Measurements from ENCODE around the gene CHN2. TPM values are rescaled to one million over a fixed set of nuclear protein-coding genes. Genes with fewer than 3 reads are reported as not detected.
A peak's percentile ranks its signal among the peaks of the same experiment; 100 is the strongest.

The CHN2 gene
- total RNA-seq, 5 donors from 2014 or later (not counting 1 experiment from before 2014, with no cell fraction given): 4.5 to 9.0 (median 6.6) TPM

DNA sequence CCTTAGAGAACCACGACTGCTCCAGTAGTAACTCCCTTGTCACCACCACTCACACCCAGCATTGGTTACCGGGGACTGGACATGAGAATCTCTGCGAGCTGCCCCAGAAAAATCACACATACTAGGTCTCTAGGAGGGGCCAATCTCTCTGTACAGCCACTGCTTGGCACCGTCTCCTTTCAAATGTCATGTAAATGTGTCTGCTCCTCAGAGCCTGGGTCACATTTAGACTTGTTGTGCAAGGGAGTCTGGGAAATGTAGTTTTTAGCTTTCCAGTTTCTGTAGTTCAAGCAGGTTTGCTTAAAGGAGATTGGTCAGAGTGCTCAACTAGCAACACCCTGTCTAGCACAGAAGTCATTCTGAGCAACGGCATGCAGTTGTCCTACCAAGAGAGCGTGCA, 60.0 kb downstream of the CHN2 start:
- H3K27ac ChIP-seq (ENCODE audit: low read length): no peak overlapping the region
- POLR2A ChIA-PET: no interaction called here
- WGBS (ENCODE audit: insufficient coverage): 94% methylated on average over 5 of the region's 6 CpGs
- Mint-ChIP-seq H3K27me3 (no peaks in the 10 kb centered on the region), H3K9me3 (no peaks in the 10 kb centered on the region), H3K4me1 (peaks cover 0 to 5% (median 4%) of the 10 kb centered on the region in 3 donors), H3K36me3 (no peaks in the 10 kb centered on the region), H3K4me3 (no peak overlapping the region), H3K27ac (no peak overlapping the region)
- CTCF ChIA-PET: interaction anchor here (0.5 to 0.7 kb wide), 3 partner anchors 58 to 451 kb away, joined by 3 to 4 read pairs (median 4); no protein-coding TSS in a partner anchor
- H3K4me1 ChIP-seq (ENCODE audit: control insufficient read depth in 1 of 2, extremely low read depth in 1 of 2, insufficient read depth in 2 of 2, low read length in 2 of 2): no peaks in the 10 kb centered on the region
- H3K4me3 ChIP-seq (ENCODE audit: control insufficient read depth in 1 of 2, extremely low read depth in 1 of 2, low read length in 1 of 2): no peak overlapping the region
- H3K27me3 ChIP-seq (replicated peaks in 1 of 2; ENCODE audit: control insufficient read depth in 2 of 2, extremely low read depth in 1 of 2, insufficient read depth in 2 of 2, low read length in 1 of 2): no peaks in the 10 kb centered on the region
- no peaks in the 10 kb centered on the region for H3K36me3 ChIP-seq (ENCODE audit: control insufficient read depth in 2 of 2, extremely low read depth in 1 of 2, insufficient read depth in 1 of 2, low read length in 1 of 2)
- ATAC-seq (replicated peaks in 1 of 4) (no peak), DNase-seq (no peak)
- no peaks in the 10 kb centered on the region for H3K9me3 ChIP-seq

DNA sequence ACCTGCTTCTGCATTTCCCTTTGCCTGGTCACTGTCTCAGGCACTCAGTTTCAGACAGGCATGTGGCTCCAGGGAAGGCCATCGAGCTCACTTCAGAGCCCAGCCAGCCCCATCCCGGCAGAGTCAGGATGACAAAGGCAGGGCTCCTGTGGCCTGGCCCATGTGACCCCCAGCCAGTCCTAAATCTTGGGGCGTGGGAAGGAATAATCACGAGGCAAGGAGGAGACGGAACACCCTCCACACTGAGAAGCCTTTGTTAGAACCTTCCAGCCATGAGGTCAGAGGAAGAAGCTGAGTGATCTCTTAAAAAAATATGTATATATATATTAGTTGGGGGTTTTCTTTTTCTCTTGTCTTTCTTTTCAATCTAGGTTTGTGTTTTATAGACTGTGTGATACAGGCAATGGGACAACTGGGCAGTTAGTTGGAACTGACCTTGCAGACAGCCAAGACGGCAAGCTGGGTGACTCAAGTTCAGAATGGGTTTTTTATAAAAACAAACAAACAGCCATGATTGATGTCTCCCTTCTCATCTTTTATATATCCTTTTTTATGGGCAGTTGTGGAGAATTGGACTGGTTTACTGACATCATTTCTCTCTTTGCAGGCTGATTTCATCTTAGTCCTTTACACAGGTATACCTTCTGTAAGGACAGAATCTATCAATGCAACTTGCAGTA, 60.8 kb downstream of the CHN2 start:
- Histone ChIP-seq H3K27ac (ENCODE audit: low read length) (no peak overlapping the region), H3K9me3 (no peaks in the 10 kb centered on the region), H3K27me3 (replicated peaks in 1 of 2; ENCODE audit: control insufficient read depth in 2 of 2, extremely low read depth in 1 of 2, insufficient read depth in 2 of 2, low read length in 1 of 2) (no peaks in the 10 kb centered on the region), H3K36me3 (ENCODE audit: control insufficient read depth in 2 of 2, extremely low read depth in 1 of 2, insufficient read depth in 1 of 2, low read length in 1 of 2) (no peaks in the 10 kb centered on the region), H3K4me1 (ENCODE audit: control insufficient read depth in 1 of 2, extremely low read depth in 1 of 2, insufficient read depth in 2 of 2, low read length in 2 of 2) (no peaks in the 10 kb centered on the region), H3K4me3 (ENCODE audit: control insufficient read depth in 1 of 2, extremely low read depth in 1 of 2, low read length in 1 of 2) (no peak overlapping the region)
- POLR2A ChIA-PET: no interaction called here
- no peak overlapping the region for H3K4me3 Mint-ChIP-seq
- H3K27ac Mint-ChIP-seq: no peak overlapping the region
- H3K36me3 Mint-ChIP-seq: no peaks in the 10 kb centered on the region
- H3K9me3 Mint-ChIP-seq: no peaks in the 10 kb centered on the region
- WGBS (ENCODE audit: insufficient coverage): 94% methylated on average over 2 of the region's 6 CpGs
- H3K27me3 Mint-ChIP-seq: no peaks in the 10 kb centered on the region
- CTCF ChIA-PET: interaction anchor here (0.5 to 0.6 kb wide), 2 partner anchors 60 to 452 kb away, joined by 4 read pairs; no protein-coding TSS in a partner anchor
- ATAC-seq (replicated peaks in 1 of 4): no peak
- H3K4me1 Mint-ChIP-seq: peaks cover 0 to 5% (median 4%) of the 10 kb centered on the region in 3 donors
- DNase-seq: no peak

DNA sequence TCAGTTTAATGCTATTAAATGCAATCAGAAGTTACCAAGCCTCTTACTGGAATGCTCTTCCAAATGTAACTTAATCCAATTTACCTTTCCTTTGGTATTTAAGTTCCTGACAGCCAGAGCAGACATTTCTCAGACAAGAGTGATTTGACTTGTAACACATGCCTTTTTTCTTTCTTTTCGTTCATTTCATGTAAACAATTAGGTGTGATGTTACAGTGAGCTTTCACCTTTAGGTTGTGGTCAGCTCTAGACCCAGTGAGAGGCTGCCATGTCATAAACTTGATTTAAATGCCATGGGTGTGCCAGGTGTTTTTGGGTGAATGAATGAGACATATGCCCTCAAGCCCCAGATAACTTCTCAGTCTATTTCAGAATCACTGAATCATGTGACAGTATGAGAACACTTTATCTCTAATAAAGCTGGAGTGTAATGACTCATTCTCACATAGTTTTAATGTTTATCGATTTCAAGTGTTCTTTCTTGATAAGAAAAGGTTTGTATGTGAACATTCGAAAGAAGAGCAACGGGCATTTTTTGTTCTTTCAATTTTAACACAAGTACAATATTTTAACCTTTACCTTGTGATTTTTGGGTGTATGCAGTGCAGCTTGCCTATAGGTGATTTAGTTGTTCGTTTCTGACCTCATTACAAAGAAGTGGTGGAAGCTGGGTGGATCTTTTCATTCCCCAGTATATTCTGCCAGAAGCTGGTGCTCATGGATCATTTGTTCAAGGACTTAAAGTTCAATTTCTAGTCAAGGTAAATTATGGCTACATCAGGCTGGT, 61.5 kb downstream of the CHN2 start:
- Mint-ChIP-seq H3K4me1 (peaks cover 0 to 5% (median 4%) of the 10 kb centered on the region in 3 donors), H3K36me3 (no peaks in the 10 kb centered on the region), H3K9me3 (no peaks in the 10 kb centered on the region), H3K27ac (no peak overlapping the region), H3K4me3 (no peak overlapping the region), H3K27me3 (no peaks in the 10 kb centered on the region)
- DNase-seq (peak in 2 of 35 experiments; percentile 4 to 25), ATAC-seq (replicated peaks in 1 of 4) (no peak)
- Histone ChIP-seq H3K9me3 (no peaks in the 10 kb centered on the region), H3K4me1 (ENCODE audit: control insufficient read depth in 1 of 2, extremely low read depth in 1 of 2, insufficient read depth in 2 of 2, low read length in 2 of 2) (no peaks in the 10 kb centered on the region), H3K27me3 (replicated peaks in 1 of 2; ENCODE audit: control insufficient read depth in 2 of 2, extremely low read depth in 1 of 2, insufficient read depth in 2 of 2, low read length in 1 of 2) (no peaks in the 10 kb centered on the region), H3K36me3 (ENCODE audit: control insufficient read depth in 2 of 2, extremely low read depth in 1 of 2, insufficient read depth in 1 of 2, low read length in 1 of 2) (no peaks in the 10 kb centered on the region), H3K27ac (ENCODE audit: low read length) (no peak overlapping the region), H3K4me3 (ENCODE audit: control insufficient read depth in 1 of 2, extremely low read depth in 1 of 2, low read length in 1 of 2) (no peak overlapping the region)
- no CpG with 5 or more reads among the region's 5 CpGs for WGBS (ENCODE audit: insufficient coverage)
- ChIA-PET CTCF (interaction anchor here in 1 of 2 donors (0.7 kb wide), 1 partner anchor 143 kb away, joined by 4 read pairs; no protein-coding TSS in a partner anchor), POLR2A (no interaction called here)

DNA sequence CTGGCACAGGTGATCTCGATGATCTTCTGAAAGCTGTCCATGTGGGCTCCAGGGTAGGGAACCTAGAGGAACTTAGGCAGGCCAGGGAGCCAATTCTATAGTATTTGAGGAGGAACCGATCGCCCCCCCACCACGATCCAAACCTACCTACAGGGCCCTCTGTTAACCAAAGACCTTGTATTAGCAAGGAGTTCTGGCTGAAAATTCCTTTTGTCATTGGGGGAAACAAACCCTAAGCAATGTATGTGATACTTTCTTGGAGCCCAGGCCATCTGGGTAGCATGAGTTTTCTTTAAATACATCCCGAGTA, 62.1 kb downstream of the CHN2 start:
- H3K4me1 Mint-ChIP-seq: peaks cover 0 to 5% (median 4%) of the 10 kb centered on the region in 3 donors
- POLR2A ChIA-PET: no interaction called here

DNA sequence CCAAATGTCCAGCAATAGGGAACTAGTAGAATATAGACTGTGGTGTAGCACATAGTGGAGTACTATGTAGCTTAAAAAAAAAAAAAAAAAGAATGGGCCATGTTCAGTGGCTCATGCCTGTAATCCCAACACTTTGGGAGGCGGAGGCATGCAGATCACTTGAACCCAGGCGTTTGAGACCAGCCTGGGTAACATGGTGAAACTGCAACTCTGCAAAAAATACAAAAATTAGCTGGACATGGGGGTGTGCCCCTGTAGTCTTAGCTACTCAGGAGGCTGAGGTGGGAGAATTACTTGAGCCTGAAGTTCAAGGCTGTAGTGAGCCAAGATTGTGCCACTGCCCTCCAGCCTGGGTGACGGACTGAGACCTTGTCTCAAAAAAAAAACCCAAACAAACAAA, 64.4 kb downstream of the CHN2 start:
- Histone ChIP-seq H3K4me1 (ENCODE audit: control insufficient read depth in 1 of 2, extremely low read depth in 1 of 2, insufficient read depth in 2 of 2, low read length in 2 of 2) (no peaks in the 10 kb centered on the region), H3K4me3 (ENCODE audit: control insufficient read depth in 1 of 2, extremely low read depth in 1 of 2, low read length in 1 of 2) (no peak overlapping the region), H3K27ac (ENCODE audit: low read length) (no peak overlapping the region), H3K36me3 (ENCODE audit: control insufficient read depth in 2 of 2, extremely low read depth in 1 of 2, insufficient read depth in 1 of 2, low read length in 1 of 2) (no peaks in the 10 kb centered on the region), H3K27me3 (replicated peaks in 1 of 2; ENCODE audit: control insufficient read depth in 2 of 2, extremely low read depth in 1 of 2, insufficient read depth in 2 of 2, low read length in 1 of 2) (no peaks in the 10 kb centered on the region), H3K9me3 (no peaks in the 10 kb centered on the region)
- Mint-ChIP-seq H3K9me3 (no peaks in the 10 kb centered on the region), H3K27ac (no peak overlapping the region), H3K36me3 (no peaks in the 10 kb centered on the region), H3K4me3 (no peak overlapping the region), H3K4me1 (peaks cover 0 to 6% (median 5%) of the 10 kb centered on the region in 3 donors), H3K27me3 (no peaks in the 10 kb centered on the region)
- no peak for DNase-seq
- 60% methylated on average over 1 of the region's 3 CpGs for WGBS (ENCODE audit: insufficient coverage)
- ChIA-PET POLR2A (interaction anchor here in 1 of 2 donors (0.6 to 0.7 kb wide), 2 partner anchors 11 to 42 kb away, joined by 3 to 6 read pairs; no protein-coding TSS in a partner anchor), CTCF (interaction anchor here (0.6 kb wide), 2 partner anchors 214 to 604 kb away, joined by 3 read pairs; no protein-coding TSS in a partner anchor)
- no peak for ATAC-seq (replicated peaks in 1 of 4)

More for the DNA sequence above, 62.1 kb downstream of the CHN2 start:
- CTCF ChIA-PET: interaction anchor here in 1 of 2 donors (0.7 kb wide), 1 partner anchor 142 kb away, joined by 4 read pairs; no protein-coding TSS in a partner anchor
- no peak for DNase-seq
- Mint-ChIP-seq H3K9me3 (no peaks in the 10 kb centered on the region), H3K4me3 (no peak overlapping the region), H3K27ac (no peak overlapping the region), H3K36me3 (no peaks in the 10 kb centered on the region), H3K27me3 (no peaks in the 10 kb centered on the region)
- no peaks in the 10 kb centered on the region for H3K4me1 ChIP-seq (ENCODE audit: control insufficient read depth in 1 of 2, extremely low read depth in 1 of 2, insufficient read depth in 2 of 2, low read length in 2 of 2)
- H3K4me3 ChIP-seq (ENCODE audit: control insufficient read depth in 1 of 2, extremely low read depth in 1 of 2, low read length in 1 of 2): no peak overlapping the region
- ATAC-seq (replicated peaks in 1 of 4): no peak
- H3K27me3 ChIP-seq (replicated peaks in 1 of 2; ENCODE audit: control insufficient read depth in 2 of 2, extremely low read depth in 1 of 2, insufficient read depth in 2 of 2, low read length in 1 of 2): no peaks in the 10 kb centered on the region
- H3K36me3 ChIP-seq (ENCODE audit: control insufficient read depth in 2 of 2, extremely low read depth in 1 of 2, insufficient read depth in 1 of 2, low read length in 1 of 2): no peaks in the 10 kb centered on the region
- H3K27ac ChIP-seq (ENCODE audit: low read length): no peak overlapping the region
- no peaks in the 10 kb centered on the region for H3K9me3 ChIP-seq
- 100% methylated on average over 1 of the region's 5 CpGs for WGBS (ENCODE audit: insufficient coverage)

DNA sequence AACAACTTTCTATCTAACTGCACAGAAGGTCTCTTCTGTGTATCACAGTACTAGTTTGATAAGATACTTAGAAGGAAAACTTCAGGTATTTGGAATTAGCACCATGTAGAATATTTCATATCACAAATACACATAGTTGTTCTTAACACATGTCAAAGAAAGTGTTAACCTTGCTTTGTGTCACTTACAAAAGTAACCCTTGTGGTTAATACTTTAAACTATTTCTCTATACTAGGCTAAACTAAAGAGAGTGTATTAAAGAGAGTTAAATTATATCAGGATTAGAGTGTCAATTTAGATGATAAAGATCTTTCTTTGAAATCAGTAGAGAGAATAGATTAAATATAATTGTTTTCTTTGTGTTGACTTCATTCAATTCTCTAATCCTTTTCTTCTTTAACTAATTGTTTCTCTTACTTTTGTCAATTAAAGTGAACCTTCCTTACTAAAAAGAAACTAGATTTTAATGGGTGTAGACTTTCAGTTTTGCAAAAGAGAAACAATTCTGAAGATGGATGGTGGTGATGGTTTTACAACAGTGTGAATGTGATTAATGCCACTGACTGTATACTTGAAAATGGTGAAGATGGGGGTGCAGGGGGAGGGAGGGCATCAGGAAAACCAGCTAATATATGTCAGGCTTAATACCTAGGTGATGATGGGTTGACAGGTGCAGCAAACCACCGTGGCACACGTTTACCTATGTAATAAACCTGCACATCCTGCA, 67.8 kb downstream of the CHN2 start:
- Histone ChIP-seq H3K4me1 (ENCODE audit: control insufficient read depth in 1 of 2, extremely low read depth in 1 of 2, insufficient read depth in 2 of 2, low read length in 2 of 2) (peaks cover 0 to 3% of the 10 kb centered on the region in 2 experiments), H3K4me3 (ENCODE audit: control insufficient read depth in 1 of 2, extremely low read depth in 1 of 2, low read length in 1 of 2) (no peak overlapping the region), H3K9me3 (no peaks in the 10 kb centered on the region), H3K36me3 (ENCODE audit: control insufficient read depth in 2 of 2, extremely low read depth in 1 of 2, insufficient read depth in 1 of 2, low read length in 1 of 2) (no peaks in the 10 kb centered on the region), H3K27ac (ENCODE audit: low read length) (no peak overlapping the region), H3K27me3 (replicated peaks in 1 of 2; ENCODE audit: control insufficient read depth in 2 of 2, extremely low read depth in 1 of 2, insufficient read depth in 2 of 2, low read length in 1 of 2) (no peaks in the 10 kb centered on the region)
- DNase-seq: no peak
- ChIA-PET POLR2A (no interaction called here), CTCF (no interaction called here)
- Mint-ChIP-seq H3K36me3 (no peaks in the 10 kb centered on the region), H3K9me3 (no peaks in the 10 kb centered on the region), H3K27ac (no peak overlapping the region), H3K27me3 (no peaks in the 10 kb centered on the region), H3K4me1 (peaks cover 0 to 7% (median 3%) of the 10 kb centered on the region in 3 donors), H3K4me3 (no peak overlapping the region)
- ATAC-seq (replicated peaks in 1 of 4): no peak
- no CpG with 5 or more reads among the region's 2 CpGs for WGBS (ENCODE audit: insufficient coverage)

Data from T-cell (primary cell).